GM21526 (cell line): ENCODE measurements around the gene UBE2N.

Source experiments
- ATAC-seq: cut with Tn5 transposase; IDR thresholded peaks from one replicate; pipeline ENCODE4 v1.9.1; 2021; ENCODE audit warnings: moderate library complexity; ENCODE audit not compliant: unreplicated experiment, low FRiP score

Gene UBE2N, protein sequence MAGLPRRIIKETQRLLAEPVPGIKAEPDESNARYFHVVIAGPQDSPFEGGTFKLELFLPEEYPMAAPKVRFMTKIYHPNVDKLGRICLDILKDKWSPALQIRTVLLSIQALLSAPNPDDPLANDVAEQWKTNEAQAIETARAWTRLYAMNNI

DNA sequence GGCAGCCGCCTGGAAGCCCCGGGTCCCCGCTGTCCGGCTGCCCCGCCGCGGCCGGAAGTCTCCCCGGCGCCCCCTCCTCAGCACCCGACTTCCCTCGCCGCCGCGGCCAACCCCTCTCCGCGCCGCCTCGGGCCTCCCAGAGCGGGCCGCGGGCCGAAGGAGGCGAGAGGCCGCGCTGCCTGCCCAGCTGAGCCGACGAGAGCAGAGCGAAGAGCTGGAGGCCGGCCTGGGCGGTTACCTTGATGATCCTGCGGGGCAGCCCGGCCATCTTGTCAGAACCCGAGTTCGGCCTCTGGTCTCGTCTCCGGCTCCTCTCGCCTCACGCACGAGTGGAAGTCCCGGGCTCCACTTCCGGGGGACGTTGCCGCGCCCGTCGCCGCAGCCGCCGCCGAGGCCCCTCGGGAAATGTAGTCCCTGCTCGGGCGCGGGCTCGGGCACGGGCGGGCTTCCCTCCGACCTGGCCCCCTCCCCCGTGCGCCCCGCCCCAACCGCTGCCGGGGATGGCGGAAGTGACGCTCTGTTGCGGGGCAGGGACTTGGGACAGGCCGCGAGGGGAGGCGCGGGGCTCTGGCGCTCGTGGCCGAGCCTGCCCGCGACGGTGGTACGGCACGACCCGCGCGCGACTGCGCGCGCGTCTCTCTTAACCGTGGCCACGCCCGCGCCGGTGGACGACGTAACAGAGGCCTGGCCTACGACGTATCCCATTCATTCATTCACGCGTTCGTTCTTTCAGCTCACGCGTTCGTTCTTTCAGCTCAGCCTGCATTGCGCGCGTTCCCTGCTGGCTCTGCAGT is at the start of gene UBE2N:
TSS of gene UBE2N (minus strand) at position 331 of the 794 bp plus-strand sequence. CDS start at position 268, 63 bp downstream.
- ATAC-seq = peak; percentile 77

GRCh38 chr12:93484315-93484981 is 42.7 kb upstream of the UBE2N start:
- no peak for ATAC-seq

GRCh38 chr12:93483151-93483807 is 41.5 kb upstream of the UBE2N start:
- ATAC-seq = no peak

GRCh38 chr12:93482721-93483120 is 41.0 kb upstream of the UBE2N start:
- ATAC-seq = no peak

DNA sequence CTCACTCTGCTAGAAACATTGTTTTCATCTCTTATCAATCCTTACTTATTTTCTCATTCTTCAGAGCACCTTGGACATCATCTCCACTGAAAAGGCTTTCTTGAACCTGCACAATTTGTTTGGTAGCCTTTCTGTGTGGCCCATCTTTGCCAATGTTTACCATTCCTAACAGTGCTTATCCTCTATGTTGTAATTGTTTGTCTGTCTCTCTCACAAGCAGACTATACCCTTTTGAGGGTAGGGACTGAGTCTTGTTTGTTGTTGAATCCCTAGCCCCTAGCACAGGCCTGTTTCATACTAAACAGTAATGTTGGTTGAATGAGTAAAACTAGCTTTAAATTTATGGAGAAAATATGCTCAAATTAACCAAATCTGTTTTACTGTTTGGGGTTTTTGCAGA is 34.8 kb upstream of the UBE2N start:
- ATAC-seq = no peak

- ATAC-seq = no peak
Observed at GRCh38 chr12:93469386-93469785, 27.6 kb upstream of the UBE2N start.

- ATAC-seq = peak; percentile 22
Observed at GRCh38 chr12:93468008-93468371, 26.2 kb upstream of the UBE2N start.

- peak; percentile 88 for ATAC-seq
Observed at GRCh38 chr12:93467351-93468007, 25.7 kb upstream of the UBE2N start, which contains the start of gene MRPL42. MRPL42 (plus strand) TSS chr12:93467514; CDS start chr12:93469286, 1,772 bp downstream.

DNA sequence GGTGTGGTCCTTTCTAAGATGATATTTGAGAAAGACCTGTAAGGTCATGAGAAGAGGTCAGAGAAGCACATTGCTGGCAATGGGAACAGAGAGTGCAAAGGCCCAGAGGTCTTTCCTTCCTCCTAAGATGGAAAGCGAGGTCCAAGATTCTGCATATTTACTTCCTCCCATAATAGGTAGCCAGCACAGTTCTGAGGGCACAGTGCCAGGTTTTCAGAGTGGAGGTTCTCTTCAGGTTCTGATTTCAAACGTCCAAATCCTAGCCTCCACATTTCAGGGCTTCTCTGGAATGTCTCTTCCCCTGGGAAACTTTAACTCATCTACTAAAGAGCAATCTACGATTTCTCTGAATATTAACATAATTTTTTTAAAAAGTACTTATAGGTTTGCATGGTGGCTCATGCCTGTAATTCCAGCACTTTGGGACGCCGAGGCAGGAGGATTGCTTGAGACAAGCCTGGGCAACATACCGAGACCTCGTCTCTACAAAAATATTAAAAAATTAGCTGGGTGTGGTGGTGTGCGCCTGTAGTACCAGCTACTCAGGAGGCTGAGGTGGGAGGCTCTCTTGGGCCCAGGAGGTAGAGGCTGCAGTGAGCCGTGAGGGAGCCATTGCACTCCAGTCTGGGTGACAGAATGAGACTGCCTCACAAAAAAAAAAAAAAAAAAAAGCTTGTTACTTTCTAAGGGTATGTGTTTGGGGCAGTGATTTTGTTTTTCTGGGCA is 25.0 kb upstream of the UBE2N start:
- ATAC-seq = peak; percentile 4

GRCh38 chr12:93465841-93466240 is 24.1 kb upstream of the UBE2N start:
- ATAC-seq = no peak

DNA sequence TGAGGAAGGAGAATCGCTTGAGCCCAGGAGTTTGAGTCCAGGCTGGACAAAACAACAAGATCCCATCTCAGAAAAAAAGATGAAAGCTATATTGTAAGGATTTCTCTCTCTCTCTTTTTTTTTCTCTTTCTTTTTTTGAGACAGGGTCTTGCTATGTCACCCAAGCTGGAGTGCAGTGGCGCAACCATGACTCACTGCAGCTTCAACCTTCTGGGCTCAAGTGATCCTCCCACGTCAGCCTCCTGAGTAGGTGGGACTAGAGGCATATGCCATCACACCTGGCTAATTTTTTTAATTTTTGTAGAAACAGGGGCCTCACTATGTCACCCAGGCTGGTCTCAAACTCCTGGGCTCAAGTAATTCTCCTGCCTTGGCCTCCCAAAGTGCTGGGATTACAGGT is 19.8 kb upstream of the UBE2N start:
- ATAC-seq = no peak

- ATAC-seq = no peak
Observed at GRCh38 chr12:93460902-93461301, 19.2 kb upstream of the UBE2N start.

GRCh38 chr12:93460003-93460402 is 18.3 kb upstream of the UBE2N start:
- no peak for ATAC-seq

DNA sequence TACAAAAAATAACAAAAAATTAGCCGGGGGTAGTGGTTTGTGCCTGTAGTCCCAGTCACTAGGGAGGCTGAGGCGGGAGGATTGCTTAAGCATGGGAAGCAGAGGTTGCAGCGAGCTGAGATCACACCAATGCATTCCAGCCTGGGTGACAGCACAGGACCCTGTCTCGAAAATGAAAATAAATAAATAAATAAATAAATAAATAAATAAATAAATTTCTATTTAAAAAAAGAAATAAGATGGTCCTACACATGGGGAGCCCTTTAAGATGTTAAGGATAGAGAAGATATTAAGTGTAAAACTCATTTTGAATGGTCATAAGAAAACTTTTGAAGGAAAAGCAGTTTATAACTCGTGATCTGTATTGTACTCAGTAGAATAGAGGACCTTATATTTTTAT is 17.4 kb upstream of the UBE2N start:
- ATAC-seq = no peak

DNA sequence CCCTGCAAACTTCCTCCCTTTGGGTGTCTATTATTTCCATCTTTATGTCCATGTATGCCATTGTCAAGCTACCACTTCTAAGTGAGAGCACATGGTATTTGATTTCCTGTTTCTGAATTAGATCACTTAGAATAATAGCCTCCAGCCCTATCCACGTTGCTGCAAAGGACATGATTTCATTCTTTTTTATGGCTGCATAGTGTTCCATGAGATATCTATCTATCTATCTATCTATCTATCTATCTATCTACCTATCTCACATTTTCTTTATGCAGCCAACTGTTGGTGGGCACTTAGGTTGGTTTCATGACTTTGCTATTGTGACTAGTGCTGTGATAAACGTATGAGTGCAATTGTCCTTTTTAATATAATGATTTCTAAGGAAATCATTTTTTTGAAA is 14.3 kb upstream of the UBE2N start:
- ATAC-seq = no peak

DNA sequence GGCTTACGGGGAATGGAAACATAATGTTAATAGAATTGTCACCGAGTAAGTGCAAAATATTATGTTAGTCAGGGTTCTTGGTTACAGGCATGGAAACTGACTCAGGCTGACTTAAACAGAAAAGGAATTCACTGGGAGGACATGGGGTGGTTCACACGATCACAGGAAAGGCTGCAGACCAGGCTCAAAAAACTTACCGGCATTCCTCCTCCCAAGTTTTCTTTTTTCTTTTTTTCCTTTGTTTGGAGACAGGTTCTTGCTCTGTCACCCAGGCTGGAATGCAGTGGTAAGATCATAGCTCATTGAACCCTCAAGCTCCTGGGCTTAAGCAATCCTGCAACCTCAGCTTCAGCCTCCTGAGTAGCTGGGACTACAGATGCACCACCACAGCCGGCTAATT is 11.9 kb upstream of the UBE2N start:
- no peak for ATAC-seq

DNA sequence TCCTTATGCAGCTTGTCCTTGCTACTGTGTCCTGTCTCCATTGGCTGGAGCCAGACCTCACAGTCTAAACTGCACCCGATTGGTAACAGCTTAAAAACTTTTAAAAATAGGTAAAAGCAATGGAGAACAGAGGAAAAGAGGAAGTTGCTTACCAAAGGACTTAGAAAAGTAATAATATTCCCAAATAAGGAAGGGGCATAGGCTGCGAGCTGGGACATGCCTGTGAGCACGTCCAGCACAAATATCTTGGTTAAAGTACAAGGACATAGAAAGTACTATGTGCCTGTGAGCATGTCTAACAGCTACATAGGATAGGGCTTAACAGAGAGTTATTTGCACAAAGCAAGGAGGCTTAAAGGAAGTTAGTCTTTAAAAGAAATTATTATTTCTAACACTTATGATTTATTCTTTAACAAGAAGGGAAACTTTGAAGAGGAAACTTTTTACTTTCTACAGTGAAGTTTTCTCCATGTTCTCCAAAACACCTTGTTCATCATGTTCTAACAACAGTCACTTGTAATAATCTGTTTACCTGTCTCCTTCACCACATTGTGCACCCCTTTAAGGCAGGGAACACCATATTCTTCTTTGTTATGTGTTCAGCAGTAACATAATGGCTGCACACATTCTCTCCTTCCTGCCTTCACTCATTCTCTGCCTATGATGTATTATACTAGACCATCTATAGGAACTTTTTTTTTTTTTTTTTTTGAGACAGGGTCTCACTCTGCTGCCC is 9.8 kb upstream of the UBE2N start:
- ATAC-seq = no peak

GRCh38 chr12:93449277-93449676 is 7.5 kb upstream of the UBE2N start:
- ATAC-seq = peak; percentile 65

- ATAC-seq = no peak
Observed at GRCh38 chr12:93448796-93449195, 7.0 kb upstream of the UBE2N start.
